Measurements from ENCODE around the gene TTPAL. TPM values are rescaled to one million over a fixed set of nuclear protein-coding genes. Genes with fewer than 3 reads are reported as not detected.

Gene TTPAL
- polyA plus RNA-seq, 1 of the 3 experiments (the other 2 are of a cell fraction): 5.7 TPM

DNA sequence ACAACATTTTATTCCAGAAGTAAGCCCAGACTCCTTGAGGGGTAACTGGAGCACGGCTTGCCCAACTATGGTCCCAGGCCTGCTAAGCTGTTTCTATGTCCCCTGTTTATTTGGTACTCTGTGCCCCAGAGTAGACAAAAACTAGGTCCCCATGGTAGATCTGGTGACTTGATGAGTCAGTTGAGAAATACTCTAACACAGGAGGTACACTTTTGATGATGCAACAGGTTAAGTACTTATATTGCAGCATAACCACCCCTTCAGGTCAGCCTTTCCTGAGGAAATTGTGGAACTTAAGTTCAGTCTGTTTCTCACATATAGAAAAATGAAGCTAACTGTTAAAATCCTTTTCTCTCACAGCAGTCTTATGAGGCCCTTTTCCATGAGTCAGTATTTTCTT, 19.6 kb downstream of the TTPAL start (continued):
- TF ChIP-seq, protein P1, sequence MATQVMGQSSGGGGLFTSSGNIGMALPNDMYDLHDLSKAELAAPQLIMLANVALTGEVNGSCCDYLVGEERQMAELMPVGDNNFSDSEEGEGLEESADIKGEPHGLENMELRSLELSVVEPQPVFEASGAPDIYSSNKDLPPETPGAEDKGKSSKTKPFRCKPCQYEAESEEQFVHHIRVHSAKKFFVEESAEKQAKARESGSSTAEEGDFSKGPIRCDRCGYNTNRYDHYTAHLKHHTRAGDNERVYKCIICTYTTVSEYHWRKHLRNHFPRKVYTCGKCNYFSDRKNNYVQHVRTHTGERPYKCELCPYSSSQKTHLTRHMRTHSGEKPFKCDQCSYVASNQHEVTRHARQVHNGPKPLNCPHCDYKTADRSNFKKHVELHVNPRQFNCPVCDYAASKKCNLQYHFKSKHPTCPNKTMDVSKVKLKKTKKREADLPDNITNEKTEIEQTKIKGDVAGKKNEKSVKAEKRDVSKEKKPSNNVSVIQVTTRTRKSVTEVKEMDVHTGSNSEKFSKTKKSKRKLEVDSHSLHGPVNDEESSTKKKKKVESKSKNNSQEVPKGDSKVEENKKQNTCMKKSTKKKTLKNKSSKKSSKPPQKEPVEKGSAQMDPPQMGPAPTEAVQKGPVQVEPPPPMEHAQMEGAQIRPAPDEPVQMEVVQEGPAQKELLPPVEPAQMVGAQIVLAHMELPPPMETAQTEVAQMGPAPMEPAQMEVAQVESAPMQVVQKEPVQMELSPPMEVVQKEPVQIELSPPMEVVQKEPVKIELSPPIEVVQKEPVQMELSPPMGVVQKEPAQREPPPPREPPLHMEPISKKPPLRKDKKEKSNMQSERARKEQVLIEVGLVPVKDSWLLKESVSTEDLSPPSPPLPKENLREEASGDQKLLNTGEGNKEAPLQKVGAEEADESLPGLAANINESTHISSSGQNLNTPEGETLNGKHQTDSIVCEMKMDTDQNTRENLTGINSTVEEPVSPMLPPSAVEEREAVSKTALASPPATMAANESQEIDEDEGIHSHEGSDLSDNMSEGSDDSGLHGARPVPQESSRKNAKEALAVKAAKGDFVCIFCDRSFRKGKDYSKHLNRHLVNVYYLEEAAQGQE (IDR thresholded peaks at IDR 0.05; ENCODE audit: low read depth, low read length): no peak
- no peak for TF ChIP-seq GATA2 (CRISPR knock-in tag; IDR thresholded peaks at IDR 0.05)

DNA sequence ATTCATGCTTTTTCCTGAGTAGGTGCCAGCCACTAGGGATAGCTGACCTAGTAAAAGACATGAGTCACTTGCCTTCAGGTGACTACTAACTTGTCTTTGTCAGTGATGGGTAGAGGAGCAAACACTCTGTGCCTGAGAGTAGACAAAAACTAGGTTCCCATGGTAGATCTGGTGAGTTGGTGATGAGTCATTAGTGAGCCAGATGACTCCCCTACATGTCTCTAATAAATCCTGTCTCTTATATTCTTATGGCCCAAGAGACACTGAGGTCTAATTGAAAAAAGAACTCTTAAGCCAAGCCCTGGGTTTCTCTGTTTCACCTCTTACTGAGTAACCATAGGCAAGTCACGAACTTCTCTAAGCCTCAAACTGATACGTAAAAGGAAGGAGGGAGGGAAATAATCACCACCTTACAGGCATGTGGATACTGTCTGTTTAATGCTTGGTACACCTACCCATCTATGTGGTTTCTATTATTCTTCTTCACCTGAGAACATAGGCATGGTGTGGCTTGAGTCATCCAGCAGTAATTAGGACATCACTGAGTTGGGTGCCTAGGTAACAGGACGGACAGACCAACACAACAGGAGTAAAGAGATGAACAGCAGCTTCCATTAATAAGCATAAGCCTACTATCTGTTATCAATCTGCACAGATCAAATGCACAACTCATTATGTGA, 20.3 kb downstream of the TTPAL start:
- Histone ChIP-seq H3K4me2 (peak overlapping the region; percentile 61), H3K4me3 (ENCODE audit: low read depth in 2 of 2, low read length in 1 of 2) (no peak overlapping the region), H3K27me3 (ENCODE audit: insufficient read depth) (no peaks in the 10 kb centered on the region), H3K9me2 (no peaks in the 10 kb centered on the region), H3K27ac (ENCODE audit: low read depth in 2 of 2, low read length in 1 of 2) (peak overlapping the region; percentile 39 to 100), H3K9me3 (no peaks in the 10 kb centered on the region), H2AFZ (ENCODE audit: low read depth) (no peak overlapping the region), H3K79me2 (ENCODE audit: insufficient read depth) (peaks cover 18% of the 10 kb centered on the region; the same call in 1 of the 2 replicates), H3K9ac (peak overlapping the region; percentile 70), H3K36me3 (replicated peaks in 1 of 2; ENCODE audit: control insufficient read depth in 1 of 2, insufficient read depth in 2 of 2, low read length in 1 of 2) (peaks cover 58 to 73% of the 10 kb centered on the region in 2 experiments), H3K4me1 (ENCODE audit: control insufficient read depth in 1 of 2, insufficient read depth in 2 of 2, low read depth in 1 of 2, low read length in 1 of 2) (peaks cover 0 to 44% of the 10 kb centered on the region in 2 experiments; a peak in 2 of 4 replicates), H3F3A (replicated peaks; ENCODE audit: insufficient read depth) (peaks cover 61% of the 10 kb centered on the region), H4K20me1 (ENCODE audit: insufficient read depth) (no peaks in the 10 kb centered on the region)
- 37% methylated on average over 3 of the region's 3 CpGs for WGBS (ENCODE audit: low lambda C conversion rate)
- TF ChIP-seq, protein P2, sequence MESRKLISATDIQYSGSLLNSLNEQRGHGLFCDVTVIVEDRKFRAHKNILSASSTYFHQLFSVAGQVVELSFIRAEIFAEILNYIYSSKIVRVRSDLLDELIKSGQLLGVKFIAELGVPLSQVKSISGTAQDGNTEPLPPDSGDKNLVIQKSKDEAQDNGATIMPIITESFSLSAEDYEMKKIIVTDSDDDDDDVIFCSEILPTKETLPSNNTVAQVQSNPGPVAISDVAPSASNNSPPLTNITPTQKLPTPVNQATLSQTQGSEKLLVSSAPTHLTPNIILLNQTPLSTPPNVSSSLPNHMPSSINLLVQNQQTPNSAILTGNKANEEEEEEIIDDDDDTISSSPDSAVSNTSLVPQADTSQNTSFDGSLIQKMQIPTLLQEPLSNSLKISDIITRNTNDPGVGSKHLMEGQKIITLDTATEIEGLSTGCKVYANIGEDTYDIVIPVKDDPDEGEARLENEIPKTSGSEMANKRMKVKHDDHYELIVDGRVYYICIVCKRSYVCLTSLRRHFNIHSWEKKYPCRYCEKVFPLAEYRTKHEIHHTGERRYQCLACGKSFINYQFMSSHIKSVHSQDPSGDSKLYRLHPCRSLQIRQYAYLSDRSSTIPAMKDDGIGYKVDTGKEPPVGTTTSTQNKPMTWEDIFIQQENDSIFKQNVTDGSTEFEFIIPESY (IDR thresholded peaks at IDR 0.05; ENCODE audit: borderline replicate concordance, low read depth): 0 out of 2 replicates have a peak, but pooled peaks have one; percentile 14
- TF ChIP-seq RXRA (IDR thresholded peaks at IDR 0.05; ENCODE audit: borderline replicate concordance, low read depth): 0 out of 2 replicates have a peak, but pooled peaks have one; percentile 34
- TF ChIP-seq, protein P3, sequence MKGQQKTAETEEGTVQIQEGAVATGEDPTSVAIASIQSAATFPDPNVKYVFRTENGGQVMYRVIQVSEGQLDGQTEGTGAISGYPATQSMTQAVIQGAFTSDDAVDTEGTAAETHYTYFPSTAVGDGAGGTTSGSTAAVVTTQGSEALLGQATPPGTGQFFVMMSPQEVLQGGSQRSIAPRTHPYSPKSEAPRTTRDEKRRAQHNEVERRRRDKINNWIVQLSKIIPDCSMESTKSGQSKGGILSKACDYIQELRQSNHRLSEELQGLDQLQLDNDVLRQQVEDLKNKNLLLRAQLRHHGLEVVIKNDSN (IDR thresholded peaks at IDR 0.05; ENCODE audit: borderline replicate concordance, low read depth): peak; percentile 33; the same call in 1 of the 2 replicates
- TF ChIP-seq GABPA (IDR thresholded peaks at IDR 0.05; ENCODE audit: low read depth): no peak
- TF ChIP-seq MEF2A (IDR thresholded peaks at IDR 0.05; ENCODE audit: borderline replicate concordance, low read depth): no peak
- TF ChIP-seq, protein P4, sequence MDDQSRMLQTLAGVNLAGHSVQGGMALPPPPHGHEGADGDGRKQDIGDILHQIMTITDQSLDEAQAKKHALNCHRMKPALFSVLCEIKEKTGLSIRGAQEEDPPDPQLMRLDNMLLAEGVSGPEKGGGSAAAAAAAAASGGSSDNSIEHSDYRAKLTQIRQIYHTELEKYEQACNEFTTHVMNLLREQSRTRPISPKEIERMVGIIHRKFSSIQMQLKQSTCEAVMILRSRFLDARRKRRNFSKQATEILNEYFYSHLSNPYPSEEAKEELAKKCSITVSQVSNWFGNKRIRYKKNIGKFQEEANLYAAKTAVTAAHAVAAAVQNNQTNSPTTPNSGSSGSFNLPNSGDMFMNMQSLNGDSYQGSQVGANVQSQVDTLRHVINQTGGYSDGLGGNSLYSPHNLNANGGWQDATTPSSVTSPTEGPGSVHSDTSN (IDR thresholded peaks at IDR 0.05): peak; percentile 79
- TF ChIP-seq FOSL2 (IDR thresholded peaks at IDR 0.05; ENCODE audit: borderline replicate concordance, low read depth): peak; percentile 95
- peak; percentile 41 for TF ChIP-seq NFIC (IDR thresholded peaks at IDR 0.05; ENCODE audit: borderline replicate concordance)
- TF ChIP-seq TCF12 (IDR thresholded peaks at IDR 0.05): peak; percentile 87
- TF ChIP-seq JUND (IDR thresholded peaks at IDR 0.05): peak; percentile 89
- TF ChIP-seq, protein P5, sequence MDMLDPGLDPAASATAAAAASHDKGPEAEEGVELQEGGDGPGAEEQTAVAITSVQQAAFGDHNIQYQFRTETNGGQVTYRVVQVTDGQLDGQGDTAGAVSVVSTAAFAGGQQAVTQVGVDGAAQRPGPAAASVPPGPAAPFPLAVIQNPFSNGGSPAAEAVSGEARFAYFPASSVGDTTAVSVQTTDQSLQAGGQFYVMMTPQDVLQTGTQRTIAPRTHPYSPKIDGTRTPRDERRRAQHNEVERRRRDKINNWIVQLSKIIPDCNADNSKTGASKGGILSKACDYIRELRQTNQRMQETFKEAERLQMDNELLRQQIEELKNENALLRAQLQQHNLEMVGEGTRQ (IDR thresholded peaks at IDR 0.05; ENCODE audit: borderline replicate concordance, low read depth, low read length): no peak
- ChIA-PET CTCF (no interaction called here), POLR2A (no interaction called here)
- DNase-seq: no peak
